AG09319 (cell line): ENCODE measurements around the gene UHRF2.
"Not testable (repeated sequence)": the region's sequence is repeated elsewhere in the genome, so short reads cannot be mapped to it uniquely, and the experiment has no call there.

Experiments used
- DNase-seq: peaks from one replicate; pipeline ENCODE4 v3.0.0-alpha.2; 2010; ENCODE audit warnings: low read depth; ENCODE audit errors: extremely low read depth
- TF ChIP-seq, protein P1 (sequence below): IDR thresholded peaks from 2 replicates; pipeline ENCODE4 v1.5.1; 2011; ENCODE audit warnings: low read depth, mild to moderate bottlenecking, inconsistent platforms, low read length, moderate library complexity

Gene UHRF2

GRCh38 chr9:6522263-6522662 lies 109.3 kb downstream of the UHRF2 start:
- TF ChIP-seq, protein P1, sequence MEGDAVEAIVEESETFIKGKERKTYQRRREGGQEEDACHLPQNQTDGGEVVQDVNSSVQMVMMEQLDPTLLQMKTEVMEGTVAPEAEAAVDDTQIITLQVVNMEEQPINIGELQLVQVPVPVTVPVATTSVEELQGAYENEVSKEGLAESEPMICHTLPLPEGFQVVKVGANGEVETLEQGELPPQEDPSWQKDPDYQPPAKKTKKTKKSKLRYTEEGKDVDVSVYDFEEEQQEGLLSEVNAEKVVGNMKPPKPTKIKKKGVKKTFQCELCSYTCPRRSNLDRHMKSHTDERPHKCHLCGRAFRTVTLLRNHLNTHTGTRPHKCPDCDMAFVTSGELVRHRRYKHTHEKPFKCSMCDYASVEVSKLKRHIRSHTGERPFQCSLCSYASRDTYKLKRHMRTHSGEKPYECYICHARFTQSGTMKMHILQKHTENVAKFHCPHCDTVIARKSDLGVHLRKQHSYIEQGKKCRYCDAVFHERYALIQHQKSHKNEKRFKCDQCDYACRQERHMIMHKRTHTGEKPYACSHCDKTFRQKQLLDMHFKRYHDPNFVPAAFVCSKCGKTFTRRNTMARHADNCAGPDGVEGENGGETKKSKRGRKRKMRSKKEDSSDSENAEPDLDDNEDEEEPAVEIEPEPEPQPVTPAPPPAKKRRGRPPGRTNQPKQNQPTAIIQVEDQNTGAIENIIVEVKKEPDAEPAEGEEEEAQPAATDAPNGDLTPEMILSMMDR, result no peak
- DNase-seq, result no peak

- DNase-seq, result no peak
- TF ChIP-seq, protein P1, result no peak
Observed at GRCh38 chr9:6525326-6526045, 112.5 kb downstream of the UHRF2 start.

DNA sequence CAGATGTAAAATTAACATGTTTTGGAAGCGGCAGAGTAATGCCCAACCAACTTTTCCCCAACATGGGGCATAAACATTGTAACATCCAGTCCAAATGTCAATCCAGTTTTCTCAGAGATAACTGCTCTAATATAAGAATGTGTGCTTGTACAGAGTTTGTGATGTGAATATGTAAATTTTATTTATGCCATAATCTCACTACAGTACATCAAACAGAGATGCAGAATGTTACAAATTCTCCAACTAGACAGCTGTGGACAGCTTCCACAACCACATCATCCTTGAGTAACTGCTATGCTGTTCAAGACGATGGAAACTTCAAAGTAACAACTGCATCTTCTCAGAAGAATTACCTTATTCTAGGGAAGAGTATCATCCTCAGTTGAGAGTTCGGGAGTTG lies 122.6 kb downstream of the UHRF2 start:
- TF ChIP-seq, protein P1, result no peak
- DNase-seq, result no peak

GRCh38 chr9:6538666-6539071 lies 125.7 kb downstream of the UHRF2 start:
- no peak for DNase-seq
- TF ChIP-seq, protein P1, result no peak

DNA sequence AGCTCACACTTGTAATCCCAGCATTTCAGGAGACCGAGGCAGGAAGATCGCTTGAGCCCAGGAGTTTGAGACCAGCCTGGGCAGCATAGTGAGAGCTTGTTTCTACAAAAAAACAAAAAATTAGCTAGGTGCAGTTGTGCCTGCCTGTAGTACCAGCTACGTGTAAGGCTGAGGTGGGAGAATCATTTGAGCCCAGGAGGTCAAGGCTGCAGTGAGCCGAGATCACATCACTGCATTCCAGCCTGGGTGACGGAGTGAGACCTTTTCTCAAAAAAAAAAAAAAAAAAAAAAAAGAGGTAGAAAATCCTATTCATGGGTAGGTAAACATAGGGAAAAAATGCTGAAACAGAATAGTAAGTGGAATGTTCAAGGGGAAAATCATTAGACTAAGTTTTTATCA lies 129.6 kb downstream of the UHRF2 start:
- DNase-seq, result not testable (repeated sequence)

DNA sequence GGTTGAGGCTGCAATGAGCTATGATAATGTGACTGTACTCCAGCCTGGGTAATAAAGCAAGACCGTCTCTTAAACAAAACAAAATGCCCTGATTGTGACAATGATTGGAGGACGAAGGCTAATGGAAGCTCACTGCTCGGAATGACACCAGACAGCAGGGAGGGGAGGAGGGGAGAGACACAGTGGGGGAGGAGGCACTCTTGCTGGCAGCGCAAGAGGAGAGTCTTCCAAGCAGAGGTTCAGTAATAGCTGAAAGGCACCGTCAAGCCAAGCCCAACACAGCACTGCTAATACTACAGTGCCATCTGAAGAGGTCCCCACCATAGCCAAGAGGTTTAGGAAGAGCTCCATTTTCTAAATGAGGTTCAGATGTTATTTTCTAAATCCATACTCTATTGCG lies 130.2 kb downstream of the UHRF2 start:
- DNase-seq, result no peak
- TF ChIP-seq, protein P1, result no peak

DNA sequence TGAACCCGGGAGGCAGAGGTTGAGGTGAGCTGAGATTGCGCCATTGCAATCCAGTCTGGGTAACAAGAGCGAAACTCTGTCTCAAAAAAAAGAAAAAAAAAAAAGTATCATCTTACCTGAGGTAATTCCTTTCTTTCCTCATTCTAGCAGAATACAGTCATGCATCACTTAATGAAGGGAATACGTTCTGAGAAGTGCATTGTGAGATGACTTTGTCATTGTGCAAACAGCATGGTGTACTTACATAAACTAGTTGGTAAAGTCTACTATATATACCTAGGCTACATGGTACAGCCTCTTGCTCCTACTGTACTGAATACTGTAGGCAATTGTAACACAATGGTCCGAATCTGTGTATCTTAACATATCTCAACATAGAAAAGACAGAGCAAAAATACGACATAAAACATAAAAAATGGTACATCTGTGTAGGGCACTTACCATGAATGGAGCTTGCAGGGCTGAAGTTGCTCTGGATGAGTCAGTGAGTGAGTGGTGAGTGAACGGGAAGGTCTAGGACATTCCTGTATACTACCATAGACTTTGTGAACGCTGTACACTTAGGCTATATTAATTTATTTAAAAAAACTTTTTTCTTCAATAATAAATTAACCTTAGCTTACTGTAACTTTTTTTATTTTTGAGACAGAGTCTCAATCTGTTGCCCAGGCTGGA lies 132.2 kb downstream of the UHRF2 start:
- no peak for DNase-seq
- TF ChIP-seq, protein P1, result no peak
